CD4-positive, CD25-positive, alpha-beta regulatory T cell (primary cell): ENCODE measurements around the gene ANKRD13C. TPM values are rescaled to one million over a fixed set of nuclear protein-coding genes. Genes with fewer than 3 reads are reported as not detected.
"Not testable (repeated sequence)": the region's sequence is repeated elsewhere in the genome, so short reads cannot be mapped to it uniquely, and the experiment has no call there.

ENCODE experiments used
- ATAC-seq, 2 donors: fragments of 150-1000 bp; cut with Tn5 transposase; one replicate each; pipeline ENCODE4 v1.10.0; 2021; ENCODE audit warnings: low read depth in 2 of 2, moderate number of reproducible peaks in 2 of 2, moderate library complexity in 1 of 2
- DNase-seq, 3 donors: peaks; one replicate each; pipeline versions ENCODE4 v3.0.0 to v3.0.0-alpha.2; 2012 to 2022; ENCODE audit warnings: mixed read lengths in 1 of 3
- H3K27ac ChIP-seq: one replicate; pipeline ENCODE4 v1.7.0; 2013; ENCODE audit warnings: mild to moderate bottlenecking, low read length; ENCODE audit not compliant: insufficient read depth, poor library complexity, severe bottlenecking
- H3K27me3 ChIP-seq: one replicate; pipeline ENCODE4 v1.7.0; 2013; ENCODE audit warnings: low read length; ENCODE audit not compliant: control insufficient read depth, insufficient read depth
- H3K36me3 ChIP-seq: one replicate; pipeline ENCODE4 v1.7.0; 2013; ENCODE audit warnings: mild to moderate bottlenecking, low read length, moderate library complexity; ENCODE audit not compliant: control insufficient read depth, insufficient read depth
- H3K4me1 ChIP-seq: 2 replicates; pipeline ENCODE4 v1.7.0; 2013; ENCODE audit warnings: mild to moderate bottlenecking, low read length; ENCODE audit not compliant: insufficient read depth, control insufficient read depth, poor library complexity, severe bottlenecking
- H3K4me3 ChIP-seq: one replicate; pipeline ENCODE4 v1.7.0; 2013; ENCODE audit warnings: low read depth, mild to moderate bottlenecking, low read length, moderate library complexity
- H3K9me3 ChIP-seq, 2 experiments: 1 replicate in 1 of 2; 2 replicates in 1 of 2; pipeline ENCODE4 v1.7.0; 2013; ENCODE audit warnings: low read length in 2 of 2, mild to moderate bottlenecking in 1 of 2, moderate library complexity in 1 of 2; ENCODE audit not compliant: control insufficient read depth in 2 of 2
- H3K27ac Mint-ChIP-seq, 3 donors: one replicate each; pipeline ENCODE4 v1.8.0; 2020 to 2022; ENCODE audit warnings: mild to moderate bottlenecking in 3 of 3, mixed read lengths in 3 of 3, moderate library complexity in 2 of 3
- H3K27me3 Mint-ChIP-seq: one replicate; pipeline ENCODE4 v1.8.0; 2022; ENCODE audit warnings: mild to moderate bottlenecking, mixed read lengths
- H3K36me3 Mint-ChIP-seq: one replicate; pipeline ENCODE4 v1.8.0; 2020; ENCODE audit warnings: mixed read lengths
- H3K4me1 Mint-ChIP-seq, 4 donors: one replicate each; pipeline ENCODE4 v1.8.0; 2020 to 2022; ENCODE audit warnings: mixed read lengths in 4 of 4, mild to moderate bottlenecking in 1 of 4
- H3K4me3 Mint-ChIP-seq, 4 donors: one replicate each; pipeline ENCODE4 v1.8.0; 2020 to 2022; ENCODE audit warnings: mild to moderate bottlenecking in 4 of 4, mixed read lengths in 4 of 4, moderate library complexity in 3 of 4
- H3K9me3 Mint-ChIP-seq, 7 donors: one replicate each; pipeline ENCODE4 v1.8.0; 2020 to 2022; ENCODE audit warnings: mixed read lengths in 7 of 7, mild to moderate bottlenecking in 3 of 7, moderate library complexity in 2 of 7
- polyA plus RNA-seq, 4 donors: library from polyadenylated mRNA; unstranded; fragments of 300-500 nt; fragmentation: Illumina TruSeq; gene quantifications; one replicate each; pipeline ENCODE4 v1.2.3, GENCODE V29; 2021
- total RNA-seq: library from RNA; stranded (reverse); gene quantifications from one replicate; pipeline ENCODE4 v1.2.3, GENCODE V29; 2022

The ANKRD13C gene
- total and polyA plus RNA-seq, 5 donors from 2014 or later, result 12.7 to 30.7 (median 16.0) TPM

- no peaks in the 10 kb centered on the region for H3K9me3 Mint-ChIP-seq
- H3K27me3 ChIP-seq, result no peaks in the 10 kb centered on the region
These were observed 17.9 kb upstream of the ANKRD13C start for GRCh38 chr1:70372426-70372825.

GRCh38 chr1:70371586-70371985 is 17.1 kb upstream of the ANKRD13C start:
- H3K4me1 Mint-ChIP-seq, result not testable (repeated sequence)

More at GRCh38 chr1:70372426-70372825, 17.9 kb upstream of the ANKRD13C start:
- Mint-ChIP-seq H3K4me3 (no peak overlapping the region), H3K27ac (no peak overlapping the region), H3K4me1 (peaks cover 0 to 5% (median under 1%) of the 10 kb centered on the region in 4 donors), H3K27me3 (peaks cover 4% of the 10 kb centered on the region), H3K36me3 (no peaks in the 10 kb centered on the region)
- no peaks in the 10 kb centered on the region for H3K36me3 ChIP-seq
- H3K9me3 ChIP-seq, result no peaks in the 10 kb centered on the region
- ATAC-seq (no peak), DNase-seq (no peak)
- no peak overlapping the region for H3K27ac ChIP-seq
- H3K4me3 ChIP-seq, result no peak overlapping the region
- H3K4me1 ChIP-seq, result no peaks in the 10 kb centered on the region

GRCh38 chr1:70367397-70367796 is 12.9 kb upstream of the ANKRD13C start:
- H3K36me3 Mint-ChIP-seq, result peaks cover 11% of the 10 kb centered on the region
- not testable (repeated sequence) for ATAC-seq, H3K27me3 ChIP-seq, H3K27ac ChIP-seq, H3K9me3 Mint-ChIP-seq, H3K27ac Mint-ChIP-seq, H3K4me1 ChIP-seq, H3K27me3 Mint-ChIP-seq, DNase-seq, H3K9me3 ChIP-seq, H3K4me1 Mint-ChIP-seq, H3K36me3 ChIP-seq, H3K4me3 ChIP-seq, H3K4me3 Mint-ChIP-seq

More at GRCh38 chr1:70371586-70371985, 17.1 kb upstream of the ANKRD13C start:
- not testable (repeated sequence) for H3K9me3 Mint-ChIP-seq, H3K27ac Mint-ChIP-seq, H3K4me3 Mint-ChIP-seq, H3K36me3 ChIP-seq, DNase-seq, H3K4me3 ChIP-seq, ATAC-seq, H3K27me3 Mint-ChIP-seq, H3K9me3 ChIP-seq, H3K27me3 ChIP-seq, H3K36me3 Mint-ChIP-seq, H3K27ac ChIP-seq, H3K4me1 ChIP-seq

- not testable (repeated sequence) for H3K27me3 ChIP-seq, H3K9me3 ChIP-seq, H3K4me1 Mint-ChIP-seq, H3K27ac Mint-ChIP-seq, H3K4me3 ChIP-seq, H3K27ac ChIP-seq, ATAC-seq, H3K36me3 ChIP-seq, DNase-seq, H3K4me1 ChIP-seq, H3K9me3 Mint-ChIP-seq, H3K4me3 Mint-ChIP-seq, H3K27me3 Mint-ChIP-seq
- peaks cover 11% of the 10 kb centered on the region for H3K36me3 Mint-ChIP-seq
These were observed 12.5 kb upstream of the ANKRD13C start for GRCh38 chr1:70366997-70367396.

- ATAC-seq, H3K4me3 Mint-ChIP-seq, H3K27ac ChIP-seq, H3K9me3 ChIP-seq, H3K27ac Mint-ChIP-seq, H3K9me3 Mint-ChIP-seq, H3K27me3 Mint-ChIP-seq, H3K4me1 Mint-ChIP-seq, H3K27me3 ChIP-seq, H3K36me3 ChIP-seq, H3K4me1 ChIP-seq, H3K4me3 ChIP-seq: not testable (repeated sequence)
- H3K36me3 Mint-ChIP-seq, result peaks cover 11% of the 10 kb centered on the region
- DNase-seq, result peak in 1 of 3 donors; percentile 10
These were observed 12.0 kb upstream of the ANKRD13C start for GRCh38 chr1:70366425-70366952.

- Mint-ChIP-seq H3K4me1 (peaks cover 0 to 5% (median 2%) of the 10 kb centered on the region in 4 donors), H3K4me3 (no peak overlapping the region), H3K27me3 (peaks cover 6% of the 10 kb centered on the region), H3K9me3 (no peaks in the 10 kb centered on the region), H3K27ac (no peak overlapping the region), H3K36me3 (peaks cover 11% of the 10 kb centered on the region)
- H3K4me3 ChIP-seq, result no peak overlapping the region
- no peaks in the 10 kb centered on the region for H3K36me3 ChIP-seq
- no peak overlapping the region for H3K27ac ChIP-seq
- DNase-seq (no peak), ATAC-seq (no peak)
- no peaks in the 10 kb centered on the region for H3K4me1 ChIP-seq
- no peaks in the 10 kb centered on the region for H3K27me3 ChIP-seq
- H3K9me3 ChIP-seq, result no peaks in the 10 kb centered on the region
These were observed 9.9 kb upstream of the ANKRD13C start for GRCh38 chr1:70364439-70364838.

GRCh38 chr1:70361727-70362398 is 7.3 kb upstream of the ANKRD13C start:
- Mint-ChIP-seq H3K27ac (peak overlapping the region in 1 of 3 donors; percentile 5), H3K4me1 (peaks cover 0 to 7% (median 3%) of the 10 kb centered on the region in 4 donors), H3K36me3 (peaks cover 9% of the 10 kb centered on the region), H3K27me3 (peaks cover 6% of the 10 kb centered on the region), H3K4me3 (no peak overlapping the region), H3K9me3 (no peaks in the 10 kb centered on the region)
- Histone ChIP-seq H3K4me1 (no peaks in the 10 kb centered on the region), H3K27me3 (no peaks in the 10 kb centered on the region), H3K9me3 (no peaks in the 10 kb centered on the region), H3K36me3 (no peaks in the 10 kb centered on the region), H3K27ac (no peak overlapping the region), H3K4me3 (no peak overlapping the region)
- DNase-seq (no peak), ATAC-seq (no peak)

GRCh38 chr1:70360321-70360720 is 5.8 kb upstream of the ANKRD13C start:
- no peaks in the 10 kb centered on the region for H3K4me1 ChIP-seq
- no peak for DNase-seq
- no peak overlapping the region for H3K4me3 ChIP-seq
- no peaks in the 10 kb centered on the region for H3K27me3 ChIP-seq
- H3K36me3 ChIP-seq, result no peaks in the 10 kb centered on the region
- no peak overlapping the region for H3K27ac Mint-ChIP-seq
- H3K9me3 Mint-ChIP-seq, result no peaks in the 10 kb centered on the region
- H3K36me3 Mint-ChIP-seq, result peaks cover 7% of the 10 kb centered on the region
- ATAC-seq, result no peak
- peaks cover 6% of the 10 kb centered on the region for H3K27me3 Mint-ChIP-seq
- peaks cover 9 to 16% (median 10%) of the 10 kb centered on the region in 4 donors for H3K4me1 Mint-ChIP-seq
- H3K27ac ChIP-seq, result no peak overlapping the region
- no peak overlapping the region for H3K4me3 Mint-ChIP-seq
- H3K9me3 ChIP-seq, result no peaks in the 10 kb centered on the region
